ENCODE measurements around the gene ITGB2. TPM values are rescaled to one million over a fixed set of nuclear protein-coding genes. Genes with fewer than 3 reads are reported as not detected.

The ITGB2 gene
- total RNA-seq, 1 experiment from 2014 or later, result 120 TPM

GRCh38 chr21:44940116-44940631 is 19.5 kb upstream of the ITGB2 start:
- Histone ChIP-seq H3K36me3 (peaks cover 55% of the 10 kb centered on the region), H3K27ac (no peak overlapping the region), H3K27me3 (replicated peaks) (no peaks in the 10 kb centered on the region), H3K9me3 (replicated peaks) (no peaks in the 10 kb centered on the region), H3K4me1 (replicated peaks) (peaks cover 20% of the 10 kb centered on the region), H3K4me3 (peak overlapping the region; percentile 66)
- DNase-seq (ENCODE audit: low read depth in 1 of 2, low spot score in 2 of 2), result peak in 1 of 2 experiments; percentile 22

GRCh38 chr21:44939532-44940115 is 18.9 kb upstream of the ITGB2 start, which contains the start of gene SLX9:
Gene SLX9, plus strand, starts transcription at chr21:44940029. Its CDS starts 29 bp downstream, at chr21:44940058.
- peak; percentile 78 to 81 for DNase-seq (ENCODE audit: low read depth in 1 of 2, low spot score in 2 of 2)
- H3K4me1 ChIP-seq (replicated peaks), result peaks cover 20% of the 10 kb centered on the region
- H3K4me3 ChIP-seq, result peak within 1 kb of the TSS; percentile 66
- no peaks in the 10 kb centered on the region for H3K27me3 ChIP-seq (replicated peaks)
- no peaks in the 10 kb centered on the region for H3K9me3 ChIP-seq (replicated peaks)
- H3K27ac ChIP-seq, result peak within 1 kb of the TSS; percentile 9; the same call in 1 of the 2 replicates
- H3K36me3 ChIP-seq, result peaks cover 50% of the 10 kb centered on the region

- Histone ChIP-seq H3K9me3 (replicated peaks) (no peaks in the 10 kb centered on the region), H3K4me3 (peak overlapping the region; percentile 66), H3K4me1 (replicated peaks) (peaks cover 20% of the 10 kb centered on the region), H3K27me3 (replicated peaks) (no peaks in the 10 kb centered on the region), H3K27ac (peak overlapping the region; percentile 9; the same call in 1 of the 2 replicates), H3K36me3 (peaks cover 45% of the 10 kb centered on the region)
- DNase-seq (ENCODE audit: low read depth in 1 of 2, low spot score in 2 of 2), result no peak
These were observed 18.3 kb upstream of the ITGB2 start for GRCh38 chr21:44938772-44939531.

- no peaks in the 10 kb centered on the region for H3K9me3 ChIP-seq (replicated peaks)
- no peak overlapping the region for H3K27ac ChIP-seq
- no peaks in the 10 kb centered on the region for H3K27me3 ChIP-seq (replicated peaks)
- H3K36me3 ChIP-seq, result peaks cover 26% of the 10 kb centered on the region
- peaks cover 33% of the 10 kb centered on the region for H3K4me1 ChIP-seq (replicated peaks)
- H3K4me3 ChIP-seq, result no peak overlapping the region
- DNase-seq (ENCODE audit: low read depth in 1 of 2, low spot score in 2 of 2), result no peak
These were observed 14.8 kb upstream of the ITGB2 start for GRCh38 chr21:44935533-44935927.

- Histone ChIP-seq H3K27me3 (replicated peaks) (no peaks in the 10 kb centered on the region), H3K27ac (no peak overlapping the region), H3K4me1 (replicated peaks) (peaks cover 39% of the 10 kb centered on the region), H3K36me3 (peaks cover 22% of the 10 kb centered on the region), H3K4me3 (no peak overlapping the region), H3K9me3 (replicated peaks) (no peaks in the 10 kb centered on the region)
- no peak for DNase-seq (ENCODE audit: low read depth in 1 of 2, low spot score in 2 of 2)
These were observed 14.3 kb upstream of the ITGB2 start for GRCh38 chr21:44934797-44935532.

- Histone ChIP-seq H3K4me3 (no peak overlapping the region), H3K4me1 (replicated peaks) (peaks cover 44% of the 10 kb centered on the region), H3K27me3 (replicated peaks) (no peaks in the 10 kb centered on the region), H3K27ac (no peak overlapping the region), H3K9me3 (replicated peaks) (no peaks in the 10 kb centered on the region), H3K36me3 (peaks cover 15% of the 10 kb centered on the region)
- DNase-seq (ENCODE audit: low read depth in 1 of 2, low spot score in 2 of 2), result no peak
These were observed 13.6 kb upstream of the ITGB2 start for GRCh38 chr21:44934276-44934675.

GRCh38 chr21:44933918-44934260 is 13.2 kb upstream of the ITGB2 start:
- no peaks in the 10 kb centered on the region for H3K27me3 ChIP-seq (replicated peaks)
- peaks cover 44% of the 10 kb centered on the region for H3K4me1 ChIP-seq (replicated peaks)
- no peak for DNase-seq (ENCODE audit: low read depth in 1 of 2, low spot score in 2 of 2)
- peaks cover 12% of the 10 kb centered on the region for H3K36me3 ChIP-seq
- no peaks in the 10 kb centered on the region for H3K9me3 ChIP-seq (replicated peaks)
- no peak overlapping the region for H3K27ac ChIP-seq
- no peak overlapping the region for H3K4me3 ChIP-seq

GRCh38 chr21:44933199-44933917 is 12.7 kb upstream of the ITGB2 start:
- no peak for DNase-seq (ENCODE audit: low read depth in 1 of 2, low spot score in 2 of 2)
- Histone ChIP-seq H3K9me3 (replicated peaks) (no peaks in the 10 kb centered on the region), H3K4me3 (no peak overlapping the region), H3K36me3 (peaks cover 7% of the 10 kb centered on the region), H3K4me1 (replicated peaks) (peaks cover 44% of the 10 kb centered on the region), H3K27me3 (replicated peaks) (no peaks in the 10 kb centered on the region), H3K27ac (no peak overlapping the region)

GRCh38 chr21:44932408-44933181 is 11.9 kb upstream of the ITGB2 start:
- Histone ChIP-seq H3K4me1 (replicated peaks) (peaks cover 52% of the 10 kb centered on the region), H3K36me3 (peaks cover 7% of the 10 kb centered on the region), H3K27ac (peak overlapping the region; percentile 59), H3K9me3 (replicated peaks) (no peaks in the 10 kb centered on the region), H3K4me3 (peak overlapping the region; percentile 44), H3K27me3 (replicated peaks) (no peaks in the 10 kb centered on the region)
- peak in 1 of 2 experiments; percentile 60 for DNase-seq (ENCODE audit: low read depth in 1 of 2, low spot score in 2 of 2)

GRCh38 chr21:44931501-44932407 is 11.1 kb upstream of the ITGB2 start:
- H3K36me3 ChIP-seq, result peaks cover 7% of the 10 kb centered on the region; the same call in 1 of the 2 replicates
- peak overlapping the region; percentile 44 for H3K4me3 ChIP-seq
- H3K27ac ChIP-seq, result peak overlapping the region; percentile 59
- no peak for DNase-seq (ENCODE audit: low read depth in 1 of 2, low spot score in 2 of 2)
- H3K27me3 ChIP-seq (replicated peaks), result no peaks in the 10 kb centered on the region
- H3K4me1 ChIP-seq (replicated peaks), result peaks cover 60% of the 10 kb centered on the region
- H3K9me3 ChIP-seq (replicated peaks), result no peaks in the 10 kb centered on the region

- no peak overlapping the region for H3K27ac ChIP-seq
- no peak for DNase-seq (ENCODE audit: low read depth in 1 of 2, low spot score in 2 of 2)
- H3K27me3 ChIP-seq (replicated peaks), result no peaks in the 10 kb centered on the region
These were observed 10.4 kb upstream of the ITGB2 start for GRCh38 chr21:44931137-44931500.

GRCh38 chr21:44930543-44930981 is 9.9 kb upstream of the ITGB2 start:
- H3K4me1 ChIP-seq (replicated peaks), result peaks cover 70% of the 10 kb centered on the region
- no peak overlapping the region for H3K4me3 ChIP-seq
- peaks cover 11% of the 10 kb centered on the region for H3K36me3 ChIP-seq
- H3K27me3 ChIP-seq (replicated peaks), result no peaks in the 10 kb centered on the region
- H3K27ac ChIP-seq, result no peak overlapping the region
- no peaks in the 10 kb centered on the region for H3K9me3 ChIP-seq (replicated peaks)
- DNase-seq (ENCODE audit: low read depth in 1 of 2, low spot score in 2 of 2), result no peak

More at GRCh38 chr21:44931137-44931500, 10.4 kb upstream of the ITGB2 start:
- Histone ChIP-seq H3K9me3 (replicated peaks) (no peaks in the 10 kb centered on the region), H3K36me3 (peaks cover 10% of the 10 kb centered on the region), H3K4me1 (replicated peaks) (peaks cover 67% of the 10 kb centered on the region), H3K4me3 (no peak overlapping the region)
